GM19372 (cell line): ENCODE data around the gene DUSP10.

Experiments
- ATAC-seq: cut with Tn5 transposase; IDR thresholded peaks from one replicate; pipeline ENCODE4 v1.9.1; 2021; ENCODE audit warnings: mild to moderate bottlenecking, low read depth, moderate library complexity; ENCODE audit not compliant: unreplicated experiment

DUSP10 gene

DNA sequence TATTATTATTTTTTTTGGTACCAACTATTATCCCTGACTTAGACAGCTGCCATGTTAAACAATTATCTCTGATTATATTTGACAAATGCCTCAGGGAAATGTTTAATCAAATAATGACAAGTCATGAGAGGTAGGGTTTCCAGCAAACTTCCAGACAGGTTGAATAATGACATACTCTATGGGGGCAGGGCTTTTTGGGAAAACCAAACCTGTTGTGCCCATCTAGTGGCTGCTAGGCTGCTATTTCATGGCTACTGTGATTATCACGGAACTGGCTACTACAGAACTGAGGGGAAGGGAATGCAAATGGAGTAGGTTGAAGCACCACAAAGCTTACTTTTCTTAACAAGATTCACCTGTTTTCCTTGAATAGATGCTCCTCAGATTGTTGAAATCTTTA, 77.6 kb downstream of the DUSP10 start:
- no peak for ATAC-seq

- no peak for ATAC-seq
Measured at GRCh38 chr1:221663321-221663720, 78.6 kb downstream of the DUSP10 start.

GRCh38 chr1:221655766-221656305, 86.1 kb downstream of the DUSP10 start:
- ATAC-seq, result no peak
